Large intestine (tissue), 12 donors: ENCODE results near the gene HES4. TPM values are rescaled to one million over a fixed set of nuclear protein-coding genes. Genes with fewer than 3 reads are reported as not detected.

Experiments
- DNase-seq, 2 donors: peaks; one replicate each; pipeline versions ENCODE4 v3.0.0 to v3.0.0-alpha.2; 2013
- H3K27ac ChIP-seq: one replicate; pipeline ENCODE4 v1.5.1; 2013; ENCODE audit warnings: low read length
- H3K27me3 ChIP-seq: 2 replicates; pipeline ENCODE4 v1.6.1; 2013; ENCODE audit warnings: low read length; ENCODE audit not compliant: control insufficient read depth, insufficient read depth
- H3K36me3 ChIP-seq: 2 replicates; pipeline ENCODE4 v1.6.1; 2013; ENCODE audit warnings: low read length; ENCODE audit not compliant: control insufficient read depth, insufficient read depth
- H3K4me1 ChIP-seq: one replicate; pipeline ENCODE4 v1.6.1; 2013; ENCODE audit warnings: low read length; ENCODE audit not compliant: control insufficient read depth, insufficient read depth
- H3K4me3 ChIP-seq: one replicate; pipeline ENCODE4 v1.5.1; 2013; ENCODE audit warnings: low read length
- H3K9me3 ChIP-seq: one replicate; pipeline ENCODE4 v1.6.1; 2013; ENCODE audit warnings: mild to moderate bottlenecking, low read depth, low read length, moderate library complexity; ENCODE audit not compliant: control insufficient read depth
- WGBS: methylation state at CpG from one replicate; pipeline ENCODE4 v1.1.5; 2013; ENCODE audit warnings: low lambda C conversion rate; ENCODE audit not compliant: insufficient coverage; 5-methylcytosine and 5-hydroxymethylcytosine counted together
- long read RNA-seq, 11 donors: transcript quantifications; one replicate each; lab custom pipeline, GENCODE V29; 2026
- polyA plus RNA-seq: library from polyadenylated mRNA; unstranded; fragments of 120-200 nt; gene quantifications from one replicate; pipeline ENCODE4 v1.2.1, GENCODE V29; 2013

HES4 gene, protein sequence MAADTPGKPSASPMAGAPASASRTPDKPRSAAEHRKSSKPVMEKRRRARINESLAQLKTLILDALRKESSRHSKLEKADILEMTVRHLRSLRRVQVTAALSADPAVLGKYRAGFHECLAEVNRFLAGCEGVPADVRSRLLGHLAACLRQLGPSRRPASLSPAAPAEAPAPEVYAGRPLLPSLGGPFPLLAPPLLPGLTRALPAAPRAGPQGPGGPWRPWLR
- 10.7 TPM for polyA plus RNA-seq
- long read RNA-seq, donor 1, transcript HES4-203 (2 exons, 1,038 nt) = major isoform, 5 of 8 reads
- long read RNA-seq, donor 1, partial matches to known transcripts = 0 of 8 reads
- long read RNA-seq, donor 1, other reads (novel, unspliced or antisense) = 0 of 8 reads
- long read RNA-seq, donor 2, partial matches to known transcripts = 0 of 10 reads
- long read RNA-seq, donor 2, other reads (novel, unspliced or antisense) = 0 of 10 reads
- long read RNA-seq, donor 3 = 0 reads
- long read RNA-seq, donor 4 = 0 reads
- long read RNA-seq, donor 5, transcript HES4-201 (4 exons, 899 nt) = minor isoform, 6 of 22 reads
- long read RNA-seq, donor 5, transcript HES4-203 (2 exons, 1,038 nt) = major isoform, 14 of 22 reads
- long read RNA-seq, donor 5, partial matches to known transcripts = 0 of 22 reads
- long read RNA-seq, donor 5, other reads (novel, unspliced or antisense) = 0 of 22 reads
- long read RNA-seq, donor 6, transcript HES4-201 (4 exons, 899 nt) = major isoform, 7 of 19 reads
- long read RNA-seq, donor 6, transcript HES4-203 (2 exons, 1,038 nt) = minor isoform, 5 of 19 reads
- long read RNA-seq, donor 6, transcript HES4-202 (3 exons, 1,040 nt) = major isoform, 7 of 19 reads
- long read RNA-seq, donor 6, partial matches to known transcripts = 0 of 19 reads
- long read RNA-seq, donor 6, other reads (novel, unspliced or antisense) = 0 of 19 reads
- long read RNA-seq, donor 7, transcript HES4-204 (3 exons, 667 nt) = minor isoform, 5 of 19 reads
- long read RNA-seq, donor 7, transcript HES4-203 (2 exons, 1,038 nt) = major isoform, 8 of 19 reads
- long read RNA-seq, donor 7, partial matches to known transcripts = 0 of 19 reads
- long read RNA-seq, donor 7, other reads (novel, unspliced or antisense) = 0 of 19 reads
- long read RNA-seq, donor 8, transcript HES4-203 (2 exons, 1,038 nt) = major isoform, 9 of 13 reads
- long read RNA-seq, donor 8, partial matches to known transcripts = 0 of 13 reads
- long read RNA-seq, donor 8, other reads (novel, unspliced or antisense) = 0 of 13 reads
- long read RNA-seq, donor 9, transcript HES4-203 (2 exons, 1,038 nt) = major isoform, 13 of 23 reads
- long read RNA-seq, donor 9, transcript HES4-201 (4 exons, 899 nt) = minor isoform, 7 of 23 reads
- long read RNA-seq, donor 9, partial matches to known transcripts = 0 of 23 reads
- long read RNA-seq, donor 9, other reads (novel, unspliced or antisense) = 0 of 23 reads
- long read RNA-seq, donor 10, transcript HES4-203 (2 exons, 1,038 nt) = major isoform, 7 of 14 reads
- long read RNA-seq, donor 10, transcript HES4-201 (4 exons, 899 nt) = minor isoform, 6 of 14 reads
- long read RNA-seq, donor 10, partial matches to known transcripts = 0 of 14 reads
- long read RNA-seq, donor 10, other reads (novel, unspliced or antisense) = 0 of 14 reads
- long read RNA-seq, donor 11, transcript HES4-201 (4 exons, 899 nt) = minor isoform, 8 of 18 reads
- long read RNA-seq, donor 11, transcript HES4-203 (2 exons, 1,038 nt) = major isoform, 9 of 18 reads
- long read RNA-seq, donor 11, partial matches to known transcripts = 0 of 18 reads
- long read RNA-seq, donor 11, other reads (novel, unspliced or antisense) = 0 of 18 reads

DNA sequence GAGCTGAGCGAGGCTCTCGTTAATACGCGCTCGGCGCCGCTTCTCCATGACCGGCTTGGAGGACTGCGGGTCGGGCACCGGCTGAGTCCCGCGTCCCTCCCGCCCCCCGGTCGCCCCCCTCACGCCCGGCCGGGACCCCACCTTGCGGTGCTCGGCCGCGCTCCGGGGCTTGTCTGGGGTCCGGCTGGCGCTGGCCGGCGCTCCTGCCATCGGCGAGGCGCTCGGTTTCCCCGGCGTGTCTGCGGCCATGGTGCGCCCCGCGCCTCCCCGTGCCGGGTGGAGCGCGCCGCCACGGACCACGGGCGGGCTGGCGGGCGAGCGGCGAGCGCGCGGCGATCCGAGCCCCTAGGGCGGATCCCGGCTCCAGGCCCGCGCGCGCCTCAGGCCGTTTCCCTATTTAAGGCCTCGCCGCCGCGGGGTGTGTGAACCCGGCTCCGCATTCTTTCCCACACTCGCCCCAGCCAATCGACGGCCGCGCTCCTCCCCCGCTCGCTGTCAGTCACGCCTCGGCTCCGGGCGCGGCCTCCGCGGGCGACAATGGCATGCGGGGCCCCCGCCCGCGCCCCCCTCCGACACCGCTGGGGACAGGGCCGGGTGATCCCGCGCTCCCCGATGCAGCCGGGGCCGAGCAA, at the start of gene HES4:
Gene HES4, minus strand, starts transcription at position 373 of the 632 bp plus-strand sequence. Its CDS starts 124 bp downstream, at position 249.
- no CpG with 5 or more reads among the region's 95 CpGs for WGBS
- peak within 1 kb of the TSS; percentile 91 for H3K27ac ChIP-seq
- H3K4me3 ChIP-seq = peak within 1 kb of the TSS; percentile 66
- DNase-seq = peak; percentile 88 to 94
- H3K4me1 ChIP-seq = peaks cover 27% of the 10 kb centered on the region
- H3K36me3 ChIP-seq = no peaks in the 10 kb centered on the region
- H3K9me3 ChIP-seq = peaks cover 14% of the 10 kb centered on the region
- H3K27me3 ChIP-seq = peaks cover 52% of the 10 kb centered on the region

DNA sequence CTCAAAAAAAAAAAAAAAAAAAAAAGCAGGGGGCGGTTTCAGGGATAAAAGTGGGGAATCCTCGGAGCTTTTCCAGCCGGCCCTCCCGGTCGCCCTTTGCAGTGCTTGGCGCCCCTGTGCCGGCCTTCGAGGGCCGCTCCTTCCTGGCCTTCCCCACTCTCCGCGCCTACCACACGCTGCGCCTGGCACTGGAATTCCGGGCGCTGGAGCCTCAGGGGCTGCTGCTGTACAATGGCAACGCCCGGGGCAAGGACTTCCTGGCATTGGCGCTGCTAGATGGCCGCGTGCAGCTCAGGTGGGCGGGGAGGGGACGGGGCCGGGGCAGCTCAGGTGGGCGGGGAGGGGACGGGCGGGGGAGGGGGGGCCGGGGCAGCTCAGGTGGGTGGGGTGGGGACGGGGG, 48.9 kb upstream of the HES4 start:
- H3K27me3 ChIP-seq = no peaks in the 10 kb centered on the region
- peaks cover 8% of the 10 kb centered on the region for H3K9me3 ChIP-seq
- H3K27ac ChIP-seq = no peak overlapping the region
- 80% methylated on average over 1 of the region's 28 CpGs for WGBS
- no peak overlapping the region for H3K4me3 ChIP-seq
- H3K4me1 ChIP-seq = no peaks in the 10 kb centered on the region
- no peak for DNase-seq
- peaks cover 74% of the 10 kb centered on the region for H3K36me3 ChIP-seq

DNA sequence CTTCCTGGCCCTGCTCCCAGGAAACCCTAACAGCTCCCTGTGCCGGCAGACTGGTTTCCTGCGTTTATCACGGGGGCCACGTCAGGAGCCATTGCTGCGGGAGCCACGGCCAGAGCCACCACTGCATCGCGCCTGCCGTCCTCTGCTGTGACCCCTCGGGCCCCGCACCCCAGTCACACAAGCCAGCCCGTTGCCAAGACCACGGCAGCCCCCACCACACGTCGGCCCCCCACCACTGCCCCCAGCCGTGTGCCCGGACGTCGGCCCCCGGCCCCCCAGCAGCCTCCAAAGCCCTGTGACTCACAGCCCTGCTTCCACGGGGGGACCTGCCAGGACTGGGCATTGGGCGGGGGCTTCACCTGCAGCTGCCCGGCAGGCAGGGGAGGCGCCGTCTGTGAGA, 48.1 kb upstream of the HES4 start:
- peaks cover 16% of the 10 kb centered on the region for H3K9me3 ChIP-seq
- no peak overlapping the region for H3K27ac ChIP-seq
- no peaks in the 10 kb centered on the region for H3K27me3 ChIP-seq
- peaks cover 75% of the 10 kb centered on the region for H3K36me3 ChIP-seq
- no peak overlapping the region for H3K4me3 ChIP-seq
- no CpG with 5 or more reads among the region's 25 CpGs for WGBS
- H3K4me1 ChIP-seq = no peaks in the 10 kb centered on the region
- DNase-seq = no peak

DNA sequence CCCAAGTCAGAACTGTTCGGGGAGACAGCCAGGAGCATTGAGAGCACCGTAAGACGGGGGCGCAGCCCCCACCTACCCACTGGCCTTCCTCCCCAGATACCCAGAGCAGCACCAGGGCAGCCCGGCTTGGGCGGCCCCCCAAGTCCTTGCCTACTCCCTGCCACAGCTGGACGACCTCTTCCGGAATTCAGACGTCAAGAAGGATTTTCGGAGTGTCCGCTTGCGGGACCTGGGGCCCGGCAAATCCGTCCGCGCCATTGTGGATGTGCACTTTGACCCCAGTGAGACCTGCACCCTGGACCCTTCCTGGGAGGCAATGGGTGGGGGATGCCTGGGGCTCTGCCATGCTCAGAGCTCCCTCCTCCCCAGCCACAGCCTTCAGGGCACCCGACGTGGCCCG, 47.5 kb upstream of the HES4 start:
- Histone ChIP-seq H3K9me3 (peaks cover 21% of the 10 kb centered on the region), H3K4me1 (no peaks in the 10 kb centered on the region), H3K4me3 (no peak overlapping the region), H3K27ac (no peak overlapping the region), H3K27me3 (no peaks in the 10 kb centered on the region), H3K36me3 (peaks cover 75% of the 10 kb centered on the region)
- no peak for DNase-seq
- WGBS = no CpG with 5 or more reads among the region's 19 CpGs

DNA sequence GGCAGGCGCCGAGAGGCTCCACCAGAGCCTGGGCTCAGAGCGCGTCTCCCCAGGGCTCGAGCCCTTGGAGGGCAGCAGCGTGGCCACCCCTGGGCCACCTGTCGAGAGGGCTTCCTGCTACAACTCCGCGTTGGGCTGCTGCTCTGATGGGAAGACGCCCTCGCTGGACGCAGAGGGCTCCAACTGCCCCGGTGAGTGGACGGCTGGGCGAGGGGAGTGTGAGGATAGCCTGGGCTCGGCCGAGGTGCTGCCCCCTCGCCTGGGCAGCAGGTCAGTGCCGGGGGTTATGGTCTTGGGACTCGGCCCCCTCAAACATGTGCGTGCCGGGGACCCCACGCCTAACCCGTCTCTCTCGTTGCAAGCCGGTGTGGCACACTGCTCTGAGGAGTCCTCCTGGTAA, 46.9 kb upstream of the HES4 start:
- H3K9me3 ChIP-seq = peaks cover 26% of the 10 kb centered on the region

DNA sequence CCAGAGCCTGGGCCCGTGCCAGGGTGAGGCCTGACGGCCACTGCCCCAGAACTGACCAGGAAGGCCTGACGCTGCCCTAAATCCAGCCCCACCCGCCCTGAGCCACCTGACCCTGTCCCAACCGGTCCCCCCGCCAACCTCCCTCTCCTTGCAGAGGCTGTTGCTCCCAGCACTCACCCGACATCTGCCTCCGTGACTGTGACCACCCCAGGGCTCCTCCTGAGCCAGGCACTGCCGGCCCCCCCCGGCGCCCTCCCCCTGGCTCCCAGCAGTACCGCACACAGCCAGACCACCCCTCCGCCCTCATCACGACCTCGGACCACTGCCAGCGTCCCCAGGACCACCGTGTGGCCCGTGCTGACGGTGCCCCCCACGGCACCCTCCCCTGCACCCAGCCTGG, 46.3 kb upstream of the HES4 start:
- Histone ChIP-seq H3K27me3 (no peaks in the 10 kb centered on the region), H3K36me3 (peaks cover 74% of the 10 kb centered on the region), H3K4me1 (no peaks in the 10 kb centered on the region), H3K27ac (no peak overlapping the region), H3K9me3 (peaks cover 22% of the 10 kb centered on the region), H3K4me3 (no peak overlapping the region)
- no CpG with 5 or more reads among the region's 20 CpGs for WGBS
- DNase-seq = no peak

More for the DNA sequence above, 46.9 kb upstream of the HES4 start:
- H3K4me1 ChIP-seq = no peaks in the 10 kb centered on the region
- no peak for DNase-seq
- no peak overlapping the region for H3K27ac ChIP-seq
- H3K27me3 ChIP-seq = no peaks in the 10 kb centered on the region
- WGBS = no CpG with 5 or more reads among the region's 26 CpGs
- H3K4me3 ChIP-seq = no peak overlapping the region
- peaks cover 78% of the 10 kb centered on the region for H3K36me3 ChIP-seq

DNA sequence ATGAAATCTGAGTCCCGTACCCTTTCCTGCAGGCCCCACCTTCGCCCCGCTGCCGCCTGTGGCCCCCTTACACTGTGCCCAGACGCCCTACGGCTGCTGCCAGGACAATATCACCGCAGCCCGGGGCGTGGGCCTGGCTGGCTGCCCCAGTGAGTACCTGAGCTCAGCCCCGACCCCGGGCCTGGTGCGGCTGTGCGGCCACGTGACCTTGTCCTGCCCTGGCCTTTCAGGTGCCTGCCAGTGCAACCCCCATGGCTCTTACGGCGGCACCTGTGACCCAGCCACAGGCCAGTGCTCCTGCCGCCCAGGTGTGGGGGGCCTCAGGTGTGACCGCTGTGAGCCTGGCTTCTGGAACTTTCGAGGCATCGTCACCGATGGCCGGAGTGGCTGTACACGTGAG, 45.2 kb upstream of the HES4 start:
- DNase-seq = no peak
- no CpG with 5 or more reads among the region's 23 CpGs for WGBS
- peaks cover 63% of the 10 kb centered on the region for H3K36me3 ChIP-seq

DNA sequence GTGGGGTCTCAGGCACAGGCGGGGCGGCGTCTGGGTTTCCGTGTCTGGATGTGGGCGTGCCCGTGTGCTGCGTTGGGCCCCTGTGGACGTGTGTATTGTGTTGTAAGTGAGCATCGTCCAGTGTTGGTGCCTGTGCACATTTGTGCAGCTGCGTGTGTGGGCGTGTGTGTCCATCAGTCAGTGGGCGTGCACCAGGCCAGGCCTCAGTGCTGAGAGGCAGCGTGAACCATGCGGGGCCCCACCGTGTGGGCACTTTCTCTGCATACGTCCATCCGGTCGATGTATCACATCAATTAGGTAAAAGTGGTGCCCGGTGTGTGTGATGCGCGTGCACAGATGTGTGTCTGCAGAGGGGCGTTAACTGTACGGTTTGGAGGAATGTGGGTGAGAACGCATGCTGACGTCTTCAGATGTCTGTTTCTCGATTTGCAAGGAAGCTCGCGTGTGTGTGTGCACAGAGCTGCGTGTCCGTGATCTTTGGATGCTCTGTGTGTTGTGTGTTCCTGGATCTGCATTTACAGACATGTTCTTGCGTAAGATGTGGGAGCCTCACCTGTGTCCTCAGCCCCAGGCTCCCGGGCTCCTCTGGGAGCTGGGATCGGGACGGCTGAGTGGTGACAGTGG, 44.7 kb upstream of the HES4 start:
- no peak overlapping the region for H3K27ac ChIP-seq
- no peak for DNase-seq
- WGBS = 80% methylated on average over 1 of the region's 34 CpGs
- peaks cover 5% of the 10 kb centered on the region for H3K27me3 ChIP-seq
- H3K4me1 ChIP-seq = peaks cover 9% of the 10 kb centered on the region
- H3K36me3 ChIP-seq = peaks cover 61% of the 10 kb centered on the region
- H3K4me3 ChIP-seq = no peak overlapping the region
- H3K9me3 ChIP-seq = peaks cover 22% of the 10 kb centered on the region

More for the DNA sequence above, 45.2 kb upstream of the HES4 start:
- no peak overlapping the region for H3K27ac ChIP-seq
- H3K9me3 ChIP-seq = peaks cover 22% of the 10 kb centered on the region
- H3K4me3 ChIP-seq = no peak overlapping the region
- H3K27me3 ChIP-seq = no peaks in the 10 kb centered on the region
- H3K4me1 ChIP-seq = peaks cover 3% of the 10 kb centered on the region

DNA sequence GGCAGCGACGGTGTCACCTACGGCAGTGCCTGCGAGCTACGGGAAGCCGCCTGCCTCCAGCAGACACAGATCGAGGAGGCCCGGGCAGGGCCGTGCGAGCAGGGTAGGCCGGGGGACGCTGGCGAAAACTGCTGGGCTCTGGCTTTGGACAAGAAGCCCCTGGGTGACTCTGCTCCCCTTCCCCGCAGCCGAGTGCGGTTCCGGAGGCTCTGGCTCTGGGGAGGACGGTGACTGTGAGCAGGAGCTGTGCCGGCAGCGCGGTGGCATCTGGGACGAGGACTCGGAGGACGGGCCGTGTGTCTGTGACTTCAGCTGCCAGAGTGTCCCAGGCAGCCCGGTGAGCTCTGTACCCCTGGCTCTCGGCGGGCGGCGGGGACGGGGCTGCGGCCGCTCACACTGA, 44.0 kb upstream of the HES4 start:
- WGBS = no CpG with 5 or more reads among the region's 33 CpGs
- H3K4me3 ChIP-seq = no peak overlapping the region
- no peak for DNase-seq
- H3K9me3 ChIP-seq = peaks cover 22% of the 10 kb centered on the region
- no peak overlapping the region for H3K27ac ChIP-seq
- peaks cover 10% of the 10 kb centered on the region for H3K27me3 ChIP-seq
- H3K36me3 ChIP-seq = peaks cover 56% of the 10 kb centered on the region
- peaks cover 15% of the 10 kb centered on the region for H3K4me1 ChIP-seq
